Neural progenitor cell (in vitro differentiated cells): ENCODE measurements around the gene TANK.

ENCODE experiments used
- CTCF ChIP-seq: fragments of 200-600 bp; sonication (generic); IDR thresholded peaks from 2 replicates; pipeline ENCODE4 v1.5.1; 2017; ENCODE audit warnings: antibody characterized with exemption, mild to moderate bottlenecking
- EZH2 ChIP-seq: fragments of 200-600 bp; sonication (generic); IDR thresholded peaks from 2 replicates; pipeline ENCODE4 v1.6.1; 2017; ENCODE audit warnings: antibody characterized with exemption, mild to moderate bottlenecking, moderate library complexity

DNA sequence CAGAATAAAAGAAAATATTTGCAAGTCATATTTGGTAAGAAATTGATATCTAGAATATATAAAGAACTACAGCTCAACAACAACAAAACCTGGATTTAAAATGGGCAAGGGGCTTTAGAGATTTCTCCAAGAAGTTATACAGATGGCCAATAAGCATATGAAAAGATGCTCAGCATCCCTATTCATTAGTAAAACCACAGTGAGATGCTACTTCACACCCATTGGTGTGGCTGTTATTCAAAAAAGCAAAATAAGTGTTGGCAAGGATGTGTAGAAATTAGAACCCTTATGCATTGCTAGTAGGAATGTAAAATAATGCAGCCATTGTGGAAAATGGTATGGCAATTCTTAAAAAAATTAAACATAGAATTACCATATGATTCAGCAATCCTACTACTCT is 29.8 kb downstream of the TANK start:
- TF ChIP-seq EZH2 (no peak), CTCF (no peak)
